Right lobe of liver (tissue), 6 donors: ENCODE measurements around the gene ACOT6. TPM values are rescaled to one million over a fixed set of nuclear protein-coding genes. Genes with fewer than 3 reads are reported as not detected.
A peak's percentile ranks its signal among the peaks of the same experiment; 100 is the strongest.
"Not testable (repeated sequence)": the region's sequence is repeated elsewhere in the genome, so short reads cannot be mapped to it uniquely, and the experiment has no call there.

Experiments used
- ATAC-seq, 4 donors: fragments of 200-7000 bp; cut with Tn5 transposase; one replicate each; pipeline ENCODE4 v1.9.1; 2020; ENCODE audit warnings: mild to moderate bottlenecking in 4 of 4, moderate library complexity in 4 of 4
- DNase-seq, 3 donors: peaks; one replicate each; pipeline ENCODE4 v3.0.0-alpha.2; 2020
- H3K27ac ChIP-seq, 3 donors: fragments of 200-600 bp; one replicate each; pipeline ENCODE4 v1.8.0; 2022
- H3K27me3 ChIP-seq, 2 donors: fragments of 200-600 bp; one replicate each; pipeline ENCODE4 v1.8.0; 2022
- H3K36me3 ChIP-seq, 4 donors: fragments of 200-600 bp; sonication (generic) in 1 of 4; one replicate each; pipeline versions ENCODE4 v1.5.1 to v1.8.0; 2017 to 2022; ENCODE audit warnings: control low read depth in 1 of 4
- H3K4me1 ChIP-seq, 4 donors: fragments of 200-600 bp; sonication (generic) in 1 of 4; one replicate each; pipeline versions ENCODE4 v1.5.1 to v1.8.0; 2017 to 2022; ENCODE audit warnings: control low read depth in 1 of 4
- H3K4me3 ChIP-seq, 3 donors: fragments of 200-600 bp; one replicate each; pipeline ENCODE4 v1.8.0; 2022
- H3K9me3 ChIP-seq, 4 donors: fragments of 200-600 bp; sonication (generic) in 1 of 4; one replicate each; pipeline versions ENCODE4 v1.5.1 to v1.8.0; 2017 to 2022; ENCODE audit warnings: control low read depth in 1 of 4
- POLR2A ChIP-seq: fragments of 450-650 bp; IDR thresholded peaks from one replicate; pipeline ENCODE4 v1.6.1; 2017; ENCODE audit warnings: antibody characterized with exemption, mild to moderate bottlenecking
- WGBS: methylation state at CpG from one replicate; pipeline ENCODE4 v1.1.6; 2018; ENCODE audit warnings: low coverage, low lambda C conversion rate; ENCODE audit not compliant: insufficient coverage; ENCODE audit errors: missing lambda C conversion rate; 5-methylcytosine and 5-hydroxymethylcytosine counted together
- intact Hi-C, 2 donors: fragments of 100-400 bp; cut with DNase I; formaldehyde crosslinking; loops; one replicate each; pipeline versions ENCODE4 v1.11.2 to v1.14.1; 2022
- total RNA-seq, 6 experiments: library from RNA; depleted of rRNA in 2 of 6; stranded (reverse); fragments of >200 nt in 2 of 6; fragmentation: NEBNext Ultra II Directional in 3 of 6; extraction: Animal tissue kit (Norgen Biotek cat#: 25700) in 3 of 6; gene quantifications; one replicate each; pipeline versions ENCODE4 v1.1.0 to v1.2.4, GENCODE V29; 2016 to 2023
- TF ChIP-seq, protein P1 (sequence below), 4 donors: fragments of 200-600 bp in 3 of 4; fragments of 450-650 bp in 1 of 4; IDR thresholded peaks; one replicate each; pipeline versions ENCODE4 v1.5.1 to v1.8.0; 2016 to 2022; ENCODE audit warnings: antibody characterized with exemption in 4 of 4, mild to moderate bottlenecking in 2 of 4
- donor health status: DM: no; HTN: yes; CAD: no.
- donor health status: DM: no; HTN: no; CAD: no.
- donor health status: DM: no; HTN: no; CAD: no.
- donor health status: DM: no; HTN: yes; CAD: no.
- donor health status: DM: no; HTN: yes; CAD: no.

The ACOT6 gene
- total RNA-seq, 6 experiments from 2014 or later = 0.49 to 1.4 (median 0.94) TPM; not detected in 2

DNA sequence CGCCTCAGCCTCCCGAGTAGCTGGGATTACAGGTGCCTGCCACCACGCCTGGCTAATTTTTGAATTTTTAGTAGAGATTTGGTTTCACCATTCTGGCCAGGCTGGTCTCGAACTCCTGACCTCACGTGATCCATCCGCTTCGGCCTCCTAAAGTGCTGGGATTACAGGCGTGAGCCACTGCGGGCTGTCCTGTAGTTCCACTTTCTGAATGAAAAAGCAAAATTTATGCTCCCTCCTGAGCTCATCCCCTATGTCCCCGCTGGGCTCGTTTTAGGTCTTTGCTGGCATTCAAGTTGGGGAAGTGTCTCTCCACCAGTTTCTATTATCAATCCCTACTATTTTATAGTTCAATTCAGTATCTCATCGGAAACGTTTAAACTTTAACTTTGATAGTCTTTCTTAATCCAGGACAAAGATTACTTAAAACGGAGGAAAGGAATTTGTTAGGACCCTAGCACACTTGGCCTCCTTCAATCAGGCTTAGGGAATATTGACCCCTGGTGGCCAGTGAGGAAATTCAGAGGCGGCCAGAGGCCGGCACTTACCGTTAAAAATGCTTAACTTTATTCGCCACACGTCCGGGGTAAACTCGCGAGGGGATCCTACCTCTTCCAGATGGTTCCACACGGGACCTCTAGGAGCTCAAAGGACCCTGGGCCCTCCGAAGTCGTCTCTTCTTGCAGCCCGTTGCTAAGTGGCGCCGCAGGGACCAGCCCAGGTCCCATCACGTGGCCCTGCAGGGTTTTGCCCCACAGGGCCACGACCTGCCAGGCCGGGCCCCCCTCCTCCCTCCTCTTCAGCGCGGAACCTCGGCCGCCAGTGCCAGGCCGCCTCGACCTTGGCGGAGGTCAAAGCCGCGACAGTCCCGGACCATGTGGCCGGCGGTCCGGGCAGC is 21.0 kb downstream of the ACOT6 start:
- H3K36me3 ChIP-seq = no peaks in the 10 kb centered on the region
- no peaks in the 10 kb centered on the region for H3K27me3 ChIP-seq
- H3K27ac ChIP-seq = peak overlapping the region; percentile 47 to 86 (median 70)
- peaks cover 0 to 14% (median 0%) of the 10 kb centered on the region in 4 donors for H3K4me1 ChIP-seq
- TF ChIP-seq, protein P1, sequence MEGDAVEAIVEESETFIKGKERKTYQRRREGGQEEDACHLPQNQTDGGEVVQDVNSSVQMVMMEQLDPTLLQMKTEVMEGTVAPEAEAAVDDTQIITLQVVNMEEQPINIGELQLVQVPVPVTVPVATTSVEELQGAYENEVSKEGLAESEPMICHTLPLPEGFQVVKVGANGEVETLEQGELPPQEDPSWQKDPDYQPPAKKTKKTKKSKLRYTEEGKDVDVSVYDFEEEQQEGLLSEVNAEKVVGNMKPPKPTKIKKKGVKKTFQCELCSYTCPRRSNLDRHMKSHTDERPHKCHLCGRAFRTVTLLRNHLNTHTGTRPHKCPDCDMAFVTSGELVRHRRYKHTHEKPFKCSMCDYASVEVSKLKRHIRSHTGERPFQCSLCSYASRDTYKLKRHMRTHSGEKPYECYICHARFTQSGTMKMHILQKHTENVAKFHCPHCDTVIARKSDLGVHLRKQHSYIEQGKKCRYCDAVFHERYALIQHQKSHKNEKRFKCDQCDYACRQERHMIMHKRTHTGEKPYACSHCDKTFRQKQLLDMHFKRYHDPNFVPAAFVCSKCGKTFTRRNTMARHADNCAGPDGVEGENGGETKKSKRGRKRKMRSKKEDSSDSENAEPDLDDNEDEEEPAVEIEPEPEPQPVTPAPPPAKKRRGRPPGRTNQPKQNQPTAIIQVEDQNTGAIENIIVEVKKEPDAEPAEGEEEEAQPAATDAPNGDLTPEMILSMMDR (IDR thresholded peaks at IDR 0.05) = peak; percentile 85 to 93 (median 87)
- TF ChIP-seq POLR2A = peak; percentile 15
- peak; percentile 80 to 89 (median 87) for DNase-seq
- intact Hi-C loops = loop anchor here (10.0 kb wide), 2 partner anchors 81 to 109 kb away; partner anchors contain the start of gene PNMA1 (in 1 of the 2)
- ATAC-seq = peak; percentile 88 to 94 (median 90)
- no peaks in the 10 kb centered on the region for H3K9me3 ChIP-seq
- peak overlapping the region; percentile 52 to 64 (median 62) for H3K4me3 ChIP-seq
- 12% methylated on average over 23 of the region's 44 CpGs for WGBS

DNA sequence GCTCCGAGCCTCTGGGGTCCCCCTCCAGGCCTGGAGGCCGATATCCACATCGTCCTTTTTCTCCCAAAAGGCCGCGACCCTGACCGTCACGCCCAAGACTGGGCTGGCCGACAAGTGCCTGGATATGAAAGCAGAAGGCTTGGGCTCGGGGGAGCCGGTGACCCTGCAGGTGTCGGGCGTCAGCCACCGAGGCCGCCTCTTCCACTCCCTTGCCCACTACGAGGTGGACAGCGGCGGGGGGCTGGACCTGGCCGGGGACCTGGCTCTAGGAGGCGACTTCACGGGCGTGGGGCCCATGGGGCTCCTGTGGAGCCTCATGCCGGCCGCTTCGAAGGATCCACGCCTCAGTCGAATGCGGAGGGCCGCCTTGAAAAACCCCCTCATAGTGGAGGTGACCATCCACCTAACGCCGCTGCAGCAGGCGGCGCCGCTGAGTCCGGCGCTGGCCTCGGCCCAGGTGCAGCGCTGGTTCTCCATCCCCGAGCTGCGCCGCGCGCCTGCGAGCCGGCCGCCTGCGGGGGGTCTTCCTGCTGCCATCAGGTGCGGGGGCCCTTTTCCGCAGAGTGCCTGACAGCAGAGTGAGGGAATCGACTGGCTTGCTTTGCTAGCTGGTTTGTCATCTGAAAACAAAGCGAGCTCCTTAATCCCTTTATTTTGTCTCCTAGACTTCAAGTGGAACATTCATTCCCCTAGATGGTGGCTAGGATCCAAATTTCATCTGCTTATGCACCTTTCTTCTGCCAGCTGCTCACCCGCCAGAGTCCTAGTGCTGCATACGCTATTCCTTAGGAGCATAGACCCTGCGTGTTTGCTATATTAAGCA is 21.9 kb downstream of the ACOT6 start:
- TF ChIP-seq, protein P1 (IDR thresholded peaks at IDR 0.05) = peak; percentile 29 to 39 (median 36)
- no peak for TF ChIP-seq POLR2A
- Histone ChIP-seq H3K4me3 (peak overlapping the region; percentile 52 to 64 (median 62)), H3K4me1 (peaks cover 0 to 14% (median 0%) of the 10 kb centered on the region in 4 donors), H3K9me3 (no peaks in the 10 kb centered on the region), H3K27ac (peak overlapping the region; percentile 47 to 86 (median 70)), H3K36me3 (no peaks in the 10 kb centered on the region), H3K27me3 (no peaks in the 10 kb centered on the region)
- DNase-seq (peak in 2 of 3 donors; percentile 63 to 64), ATAC-seq (peak; percentile 73 to 77 (median 74))
- 13% methylated on average over 9 of the region's 53 CpGs for WGBS
- intact Hi-C loops = loop anchor here (10.0 kb wide), 2 partner anchors 81 to 109 kb away; partner anchors contain the start of gene PNMA1 (in 1 of the 2)

DNA sequence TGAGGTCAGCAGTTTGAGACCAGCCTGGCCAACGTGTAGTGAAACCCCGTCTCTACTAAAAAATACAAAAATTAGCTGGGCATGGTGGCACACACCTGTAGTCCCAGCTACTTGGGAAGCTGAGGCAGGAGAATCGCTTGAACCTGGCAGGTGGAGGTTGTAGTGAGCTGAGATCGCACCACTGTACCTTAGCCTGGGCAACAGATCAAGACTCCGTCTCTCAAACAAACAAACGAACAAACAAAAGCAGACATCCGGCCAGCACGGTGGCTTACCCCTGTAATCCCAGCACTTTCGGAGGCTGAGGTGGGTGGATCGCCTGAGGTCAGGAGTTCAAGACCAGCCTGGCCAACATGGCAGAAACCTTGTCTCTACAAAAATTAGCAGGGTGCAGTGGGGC is 24.0 kb downstream of the ACOT6 start:
- H3K36me3 ChIP-seq, ATAC-seq, H3K4me3 ChIP-seq, H3K27me3 ChIP-seq, H3K9me3 ChIP-seq, H3K27ac ChIP-seq, DNase-seq: not testable (repeated sequence)
- WGBS = 37% methylated on average over 9 of the region's 10 CpGs
- peaks cover 0 to 14% (median 0%) of the 10 kb centered on the region in 4 donors for H3K4me1 ChIP-seq
- intact Hi-C loops = loop anchor here (10.0 kb wide), 2 partner anchors 78 to 112 kb away; partner anchors contain the start of gene PNMA1 (in 1 of the 2)

DNA sequence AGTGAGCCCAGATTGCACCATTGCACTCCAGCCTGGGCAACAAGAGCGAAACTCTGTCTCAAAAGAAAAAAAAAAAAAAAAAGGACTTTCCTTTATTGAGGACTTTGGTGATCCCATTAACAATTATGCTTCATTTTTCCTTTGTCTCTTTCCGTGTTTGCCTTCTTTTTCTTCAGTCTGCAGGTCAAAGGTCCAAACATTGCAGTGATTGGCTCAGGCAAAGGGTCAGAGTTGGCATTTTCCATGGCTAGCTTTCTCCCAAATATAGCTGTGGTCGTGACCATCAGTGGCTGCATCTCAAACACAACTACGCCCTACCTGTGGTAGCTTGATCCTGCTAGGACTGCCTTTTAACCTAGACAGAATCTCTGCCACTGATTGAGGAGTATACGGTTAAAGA is 25.5 kb downstream of the ACOT6 start:
- Histone ChIP-seq H3K27me3 (no peaks in the 10 kb centered on the region), H3K27ac (no peak overlapping the region), H3K4me3 (no peak overlapping the region), H3K4me1 (peaks cover 0 to 13% (median 0%) of the 10 kb centered on the region in 4 donors), H3K36me3 (no peaks in the 10 kb centered on the region), H3K9me3 (no peaks in the 10 kb centered on the region)
- no peak for ATAC-seq
- 65% methylated on average over 4 of the region's 5 CpGs for WGBS
- intact Hi-C loops = loop anchor here (10.0 kb wide), 2 partner anchors 77 to 113 kb away; partner anchors contain the start of gene PNMA1 (in 1 of the 2)
- TF ChIP-seq, protein P1 (IDR thresholded peaks at IDR 0.05) = no peak
- TF ChIP-seq POLR2A = no peak
- no peak for DNase-seq
